ENCODE measurements around the gene ACAT2.

- TF ChIP-seq CTCF (IDR thresholded peaks at IDR 0.05) (no peak), EZH2 (IDR thresholded peaks at IDR 0.05) (no peak), EZH2phosphoT487 (IDR thresholded peaks at IDR 0.05) (no peak)
Observed at GRCh38 chr6:159826004-159826403, 64.2 kb downstream of the ACAT2 start.
